Common myeloid progenitor, CD34-positive (primary cell): ENCODE results near the gene KLHL30.

Source experiments
- CTCF ChIA-PET: fragments of 350-600 bp; sonication (Branson Sonifier 250); formaldehyde crosslinking; loops from one replicate; lab custom pipeline; 2021; ENCODE audit warnings: antibody characterized with exemption; lab: Charles Lee
- POLR2A ChIA-PET: fragments of 350-600 bp; sonication (Branson Sonifier 250); formaldehyde crosslinking; loops from one replicate; lab custom pipeline; 2021; ENCODE audit warnings: antibody characterized with exemption; lab: Charles Lee
- DNase-seq, 3 donors: peaks; one replicate each; pipeline versions ENCODE4 v3.0.0 to v3.0.0-alpha.2; 2013
- H3K27ac ChIP-seq, 2 experiments: 1 replicate in 1 of 2; 2 replicates in 1 of 2; pipeline ENCODE4 v1.7.0; 2013; ENCODE audit warnings: inconsistent platforms in 2 of 2, low read length in 2 of 2, mild to moderate bottlenecking in 2 of 2, low read depth in 1 of 2, moderate library complexity in 1 of 2; ENCODE audit not compliant: severe bottlenecking in 2 of 2, insufficient read depth in 1 of 2, poor library complexity in 1 of 2
- H3K27me3 ChIP-seq, 5 experiments: replicated peaks in 2 of 5; 1 replicate in 3 of 5; 2 replicates in 2 of 5; pipeline versions ENCODE4 v1.6.1 to v1.7.0; 2013; ENCODE audit warnings: low read length in 4 of 5, mild to moderate bottlenecking in 2 of 5, moderate library complexity in 2 of 5, inconsistent platforms in 1 of 5; ENCODE audit not compliant: insufficient read depth in 5 of 5, control insufficient read depth in 4 of 5
- H3K36me3 ChIP-seq, 4 experiments: 1 replicate in 2 of 4; 2 replicates in 2 of 4; pipeline versions ENCODE4 v1.6.1 to v1.7.0; 2013; ENCODE audit warnings: low read length in 3 of 4, control low read depth in 1 of 4, mild to moderate bottlenecking in 1 of 4; ENCODE audit not compliant: control insufficient read depth in 4 of 4, insufficient read depth in 4 of 4
- H3K4me1 ChIP-seq, 4 experiments: 1 replicate in 3 of 4; 2 replicates in 1 of 4; pipeline versions ENCODE4 v1.6.1 to v1.7.1; 2013; ENCODE audit warnings: low read length in 3 of 4, mild to moderate bottlenecking in 3 of 4, control low read depth in 1 of 4, inconsistent platforms in 1 of 4, moderate library complexity in 1 of 4; ENCODE audit not compliant: control insufficient read depth in 4 of 4, insufficient read depth in 4 of 4; ENCODE audit errors: control extremely low read depth in 1 of 4
- H3K4me3 ChIP-seq, 7 experiments: 1 replicate in 4 of 7; 2 replicates in 3 of 7; pipeline versions ENCODE4 v1.5.1 to v1.7.0; 2013; ENCODE audit warnings: mild to moderate bottlenecking in 7 of 7, low read length in 6 of 7, moderate library complexity in 6 of 7, inconsistent platforms in 2 of 7, low read depth in 2 of 7, control low read depth in 1 of 7; ENCODE audit not compliant: insufficient read depth in 4 of 7, control insufficient read depth in 1 of 7; ENCODE audit errors: extremely low read depth in 1 of 7
- H3K9me3 ChIP-seq, 5 experiments: 1 replicate in 4 of 5; 2 replicates in 1 of 5; pipeline versions ENCODE4 v1.6.1 to v1.7.1; 2013; ENCODE audit warnings: low read length in 4 of 5, mild to moderate bottlenecking in 2 of 5, inconsistent platforms in 1 of 5, low read depth in 1 of 5, moderate library complexity in 1 of 5; ENCODE audit not compliant: control insufficient read depth in 4 of 5, insufficient read depth in 2 of 5; ENCODE audit errors: control extremely low read depth in 1 of 5
- WGBS: methylation state at CpG from one replicate; pipeline ENCODE4 v1.1.5; 2013; ENCODE audit not compliant: insufficient coverage; 5-methylcytosine and 5-hydroxymethylcytosine counted together

The KLHL30 gene

DNA sequence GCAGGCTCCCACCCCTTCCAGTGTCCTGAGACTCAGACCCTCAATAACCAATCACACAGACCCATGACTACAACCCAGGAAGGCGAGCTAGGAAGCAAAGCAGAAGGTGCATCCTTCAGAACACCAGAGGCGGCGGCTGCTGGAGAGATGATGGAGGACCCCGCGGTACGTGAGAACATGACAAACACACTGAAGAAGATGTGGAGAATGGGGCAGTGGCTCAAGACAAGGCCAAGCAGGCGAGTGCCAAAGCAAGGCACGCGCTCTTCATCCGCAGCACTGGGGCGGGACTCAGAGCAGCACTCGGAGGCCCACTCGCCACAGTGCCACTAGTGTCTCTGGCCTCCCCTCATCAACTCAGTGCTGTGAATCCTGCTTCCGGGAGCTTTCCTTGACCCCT, 34.0 kb downstream of the KLHL30 start:
- CTCF ChIA-PET: no interaction called here
- no peaks in the 10 kb centered on the region for H3K27me3 ChIP-seq
- H3K36me3 ChIP-seq: peaks cover 9 to 78% (median 49%) of the 10 kb centered on the region in 4 experiments
- 94% methylated on average over 13 of the region's 14 CpGs for WGBS
- POLR2A ChIA-PET: no interaction called here
- no peak overlapping the region for H3K4me3 ChIP-seq
- H3K9me3 ChIP-seq: no peaks in the 10 kb centered on the region
- no peaks in the 10 kb centered on the region for H3K4me1 ChIP-seq
- DNase-seq: no peak
- H3K27ac ChIP-seq: no peak overlapping the region

DNA sequence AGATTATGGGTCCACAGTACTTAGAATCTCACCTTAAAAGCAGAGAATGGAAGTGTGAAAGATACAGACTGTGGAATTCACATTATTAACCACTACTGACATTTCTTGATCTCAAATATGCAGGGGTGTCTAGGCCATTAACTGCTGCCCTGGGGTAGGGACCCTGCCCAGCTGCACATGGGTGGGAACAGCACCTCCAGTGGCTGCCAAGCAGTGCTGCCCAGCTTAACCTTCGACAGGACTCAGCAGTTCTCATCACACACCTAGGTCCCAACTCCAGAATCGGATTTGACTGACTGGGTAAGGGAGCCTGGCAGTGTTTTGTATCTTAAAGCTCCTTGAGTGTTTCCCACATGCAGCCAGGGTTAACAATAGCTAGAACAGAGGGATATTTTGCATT, 35.2 kb downstream of the KLHL30 start:
- WGBS: 100% methylated on average over 2 of the region's 2 CpGs
- POLR2A ChIA-PET: no interaction called here

GRCh38 chr2:238174291-238174690, 35.8 kb downstream of the KLHL30 start:
- Histone ChIP-seq H3K27me3 (no peaks in the 10 kb centered on the region), H3K4me1 (no peaks in the 10 kb centered on the region), H3K27ac (no peak overlapping the region), H3K9me3 (no peaks in the 10 kb centered on the region), H3K4me3 (no peak overlapping the region), H3K36me3 (peaks cover 9 to 85% (median 55%) of the 10 kb centered on the region in 4 experiments)
- no peak for DNase-seq
- ChIA-PET POLR2A (no interaction called here), CTCF (interaction anchor here (1.0 to 1.3 kb wide), 2 partner anchors 14 to 19 kb away, joined by 3 read pairs; no protein-coding TSS in a partner anchor)
- 95% methylated on average over 8 of the region's 8 CpGs for WGBS

More for the DNA sequence above, 35.2 kb downstream of the KLHL30 start:
- Histone ChIP-seq H3K9me3 (no peaks in the 10 kb centered on the region), H3K4me1 (no peaks in the 10 kb centered on the region), H3K27ac (no peak overlapping the region), H3K27me3 (no peaks in the 10 kb centered on the region), H3K4me3 (no peak overlapping the region), H3K36me3 (peaks cover 9 to 81% (median 52%) of the 10 kb centered on the region in 4 experiments)
- CTCF ChIA-PET: interaction anchor here (1.0 to 1.3 kb wide), 2 partner anchors 14 to 20 kb away, joined by 3 read pairs; no protein-coding TSS in a partner anchor
- peak in 1 of 3 donors; percentile 26 for DNase-seq

DNA sequence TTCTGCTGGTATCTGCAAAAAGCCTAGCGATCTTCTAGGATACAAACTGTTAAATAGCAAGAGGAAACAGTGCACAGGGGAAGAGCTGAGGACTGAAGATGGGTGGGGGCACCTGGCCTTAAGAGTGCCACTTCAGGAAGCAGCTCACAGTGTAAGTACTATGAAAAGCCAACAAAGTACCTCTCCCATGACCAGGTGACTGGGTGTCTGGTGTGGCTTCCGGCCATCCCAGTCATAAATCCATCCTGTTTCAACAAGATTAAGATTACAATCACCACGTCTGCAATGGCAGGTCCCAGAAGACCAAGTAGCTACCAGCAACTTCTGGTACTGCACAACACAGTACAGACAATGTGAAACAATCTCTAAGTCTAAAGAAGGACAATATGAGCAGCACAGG, 36.2 kb downstream of the KLHL30 start:
- no peak for DNase-seq
- ChIA-PET POLR2A (no interaction called here), CTCF (interaction anchor here (1.3 to 1.5 kb wide), 2 partner anchors 15 to 28 kb away, joined by 3 read pairs; no protein-coding TSS in a partner anchor)
- 75% methylated on average over 1 of the region's 3 CpGs for WGBS
- Histone ChIP-seq H3K4me3 (no peak overlapping the region), H3K36me3 (peaks cover 9 to 87% (median 57%) of the 10 kb centered on the region in 4 experiments), H3K9me3 (no peaks in the 10 kb centered on the region), H3K27me3 (no peaks in the 10 kb centered on the region), H3K27ac (no peak overlapping the region), H3K4me1 (no peaks in the 10 kb centered on the region)

DNA sequence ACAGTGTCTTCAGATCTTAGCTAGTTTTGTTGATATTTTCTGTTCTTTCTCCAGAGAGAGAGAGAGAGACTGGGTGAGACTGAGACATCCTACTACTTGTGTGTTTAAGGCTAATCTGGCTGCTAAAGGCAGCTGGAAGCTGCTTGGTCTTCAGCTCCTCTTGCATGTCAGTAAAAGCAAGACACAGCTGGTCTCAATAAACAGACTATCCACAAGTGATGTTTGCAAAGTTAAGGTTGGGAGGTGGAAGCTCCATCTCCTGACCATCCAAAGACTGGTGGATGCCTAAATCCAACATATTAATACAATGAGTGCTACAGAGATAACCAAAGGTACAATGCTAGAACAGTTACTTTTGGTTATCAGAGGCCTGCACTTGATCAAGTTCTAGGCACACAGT, 38.1 kb downstream of the KLHL30 start:
- no peaks in the 10 kb centered on the region for H3K4me1 ChIP-seq
- peaks cover 15 to 90% (median 64%) of the 10 kb centered on the region in 4 experiments for H3K36me3 ChIP-seq
- no peak overlapping the region for H3K4me3 ChIP-seq
- no peak overlapping the region for H3K27ac ChIP-seq
- no peaks in the 10 kb centered on the region for H3K9me3 ChIP-seq
- ChIA-PET POLR2A (no interaction called here), CTCF (interaction anchor here (1.1 to 2.0 kb wide), 2 partner anchors 12 to 17 kb away, joined by 4 to 7 read pairs; no protein-coding TSS in a partner anchor)
- H3K27me3 ChIP-seq: no peaks in the 10 kb centered on the region
- DNase-seq: no peak

GRCh38 chr2:238180554-238180953, 42.1 kb downstream of the KLHL30 start:
- H3K27ac ChIP-seq: no peak overlapping the region
- no peak for DNase-seq
- POLR2A ChIA-PET: no interaction called here
- H3K36me3 ChIP-seq: peaks cover 21 to 92% (median 74%) of the 10 kb centered on the region in 4 experiments
- no peaks in the 10 kb centered on the region for H3K27me3 ChIP-seq
- CTCF ChIA-PET: interaction anchor here (1.0 kb wide), 1 partner anchor 93 kb away, joined by 3 read pairs; no protein-coding TSS in a partner anchor
- no peak overlapping the region for H3K4me3 ChIP-seq
- H3K9me3 ChIP-seq: no peaks in the 10 kb centered on the region
- H3K4me1 ChIP-seq: no peaks in the 10 kb centered on the region
- 92% methylated on average over 4 of the region's 5 CpGs for WGBS

- 97% methylated on average over 6 of the region's 6 CpGs for WGBS
- H3K27ac ChIP-seq: no peak overlapping the region
- H3K27me3 ChIP-seq: no peaks in the 10 kb centered on the region
- no peak for DNase-seq
- CTCF ChIA-PET: no interaction called here
- H3K9me3 ChIP-seq: no peaks in the 10 kb centered on the region
- no peaks in the 10 kb centered on the region for H3K4me1 ChIP-seq
- no peak overlapping the region for H3K4me3 ChIP-seq
- POLR2A ChIA-PET: no interaction called here
- peaks cover 34 to 95% (median 76%) of the 10 kb centered on the region in 4 experiments for H3K36me3 ChIP-seq
Observed at GRCh38 chr2:238182362-238182761, 43.9 kb downstream of the KLHL30 start.
